H9 (cell line): ENCODE measurements around the gene COL18A1. TPM values are rescaled to one million over a fixed set of nuclear protein-coding genes. Genes with fewer than 3 reads are reported as not detected.

Source experiments
- DNase-seq: peaks from one replicate; pipeline ENCODE4 v3.0.0-alpha.2; 2017
- H2AFZ ChIP-seq: one replicate; pipeline ENCODE4 v1.6.1; 2013; ENCODE audit warnings: mild to moderate bottlenecking, low read length, control low read depth, moderate library complexity
- H2AK5ac ChIP-seq: 2 replicates; pipeline ENCODE4 v1.6.1; 2013; ENCODE audit warnings: low read length, control low read depth, mixed read lengths; ENCODE audit not compliant: insufficient read length
- H2BK120ac ChIP-seq: one replicate; pipeline ENCODE4 v1.6.1; 2013; ENCODE audit warnings: low read depth, mild to moderate bottlenecking, low read length, control low read depth, inconsistent platforms; ENCODE audit not compliant: poor library complexity, severe bottlenecking
- H2BK12ac ChIP-seq: 2 replicates; pipeline ENCODE4 v1.6.1; 2013; ENCODE audit warnings: low read length, control low read depth, mixed read lengths, low read depth; ENCODE audit not compliant: insufficient read length
- H2BK15ac ChIP-seq: 2 replicates; pipeline ENCODE4 v1.6.1; 2013; ENCODE audit warnings: low read depth, low read length, control low read depth
- H2BK20ac ChIP-seq: one replicate; pipeline ENCODE4 v1.6.1; 2013; ENCODE audit warnings: low read depth, mild to moderate bottlenecking, low read length, control low read depth, inconsistent platforms; ENCODE audit not compliant: poor library complexity, severe bottlenecking
- H2BK5ac ChIP-seq: 2 replicates; pipeline ENCODE4 v1.6.1; 2013; ENCODE audit warnings: low read length, control low read depth, mixed read lengths; ENCODE audit not compliant: insufficient read length
- H3K14ac ChIP-seq: 2 replicates; pipeline ENCODE4 v1.6.1; 2013; ENCODE audit warnings: low read length, control low read depth; ENCODE audit not compliant: insufficient read depth
- H3K18ac ChIP-seq: 2 replicates; pipeline ENCODE4 v1.6.1; 2013; ENCODE audit warnings: low read depth, mild to moderate bottlenecking, mixed read lengths, low read length, control low read depth; ENCODE audit not compliant: insufficient read length
- H3K23ac ChIP-seq: 2 replicates; pipeline ENCODE4 v1.6.1; 2013; ENCODE audit warnings: low read length, control low read depth, mixed read lengths, low read depth; ENCODE audit not compliant: insufficient read length
- H3K23me2 ChIP-seq: 2 replicates; pipeline ENCODE4 v1.6.1; 2013; ENCODE audit warnings: low read depth, mild to moderate bottlenecking, mixed read lengths, low read length, control low read depth; ENCODE audit not compliant: insufficient read length, poor library complexity, severe bottlenecking
- H3K27ac ChIP-seq: 2 replicates; pipeline ENCODE4 v1.5.1; 2013; ENCODE audit warnings: low read length, control low read depth, mixed read lengths, low read depth; ENCODE audit not compliant: insufficient read length
- H3K27me3 ChIP-seq: 2 replicates; pipeline ENCODE4 v1.6.1; 2013; ENCODE audit warnings: low read length, control low read depth, inconsistent platforms; ENCODE audit not compliant: insufficient read depth
- H3K4ac ChIP-seq: 2 replicates; pipeline ENCODE4 v1.6.1; 2013; ENCODE audit warnings: low read depth, mild to moderate bottlenecking, control low read depth, inconsistent platforms, low read length, moderate library complexity
- H3K4me1 ChIP-seq: 2 replicates; pipeline ENCODE4 v1.6.1; 2013; ENCODE audit warnings: low read length, control low read depth, inconsistent platforms; ENCODE audit not compliant: insufficient read depth
- H3K4me2 ChIP-seq: 2 replicates; pipeline ENCODE4 v1.6.1; 2013; ENCODE audit warnings: low read length, control low read depth, mixed read lengths; ENCODE audit not compliant: insufficient read length, insufficient read depth
- H3K56ac ChIP-seq: 2 replicates; pipeline ENCODE4 v1.6.1; 2013; ENCODE audit warnings: low read depth, mild to moderate bottlenecking, mixed read lengths, low read length, control low read depth; ENCODE audit not compliant: insufficient read length
- H3K79me1 ChIP-seq: 2 replicates; pipeline ENCODE4 v1.6.1; 2013; ENCODE audit warnings: low read depth, mild to moderate bottlenecking, moderate library complexity, low read length, control low read depth, inconsistent platforms; ENCODE audit not compliant: insufficient read depth, poor library complexity, severe bottlenecking
- H3K79me2 ChIP-seq: 2 replicates; pipeline ENCODE4 v1.6.1; 2013; ENCODE audit warnings: low read length, control low read depth, inconsistent platforms; ENCODE audit not compliant: insufficient read depth
- H3K9ac ChIP-seq: 2 replicates; pipeline ENCODE4 v1.6.1; 2013; ENCODE audit warnings: low read length, control low read depth, mixed read lengths; ENCODE audit not compliant: insufficient read length; ENCODE audit errors: extremely low read depth
- H3K9me3 ChIP-seq: one replicate; pipeline ENCODE4 v1.6.1; 2013; ENCODE audit warnings: low read depth, low read length, inconsistent platforms; ENCODE audit not compliant: control insufficient read depth
- H3T11ph ChIP-seq: one replicate; pipeline ENCODE4 v1.6.1; 2013; ENCODE audit warnings: mild to moderate bottlenecking, low read length, control low read depth, inconsistent platforms
- H4K20me1 ChIP-seq: one replicate; pipeline ENCODE4 v1.6.1; 2013; ENCODE audit not compliant: control insufficient read depth, insufficient read length, insufficient read depth
- H4K5ac ChIP-seq: 2 replicates; pipeline ENCODE4 v1.6.1; 2013; ENCODE audit warnings: low read depth, mild to moderate bottlenecking, mixed read lengths, low read length, control low read depth; ENCODE audit not compliant: insufficient read length
- H4K8ac ChIP-seq: replicated peaks from 2 replicates; pipeline ENCODE4 v1.6.1; 2013; ENCODE audit warnings: low read length, control low read depth, mixed read lengths, low read depth; ENCODE audit not compliant: insufficient read length
- H4K91ac ChIP-seq: 2 replicates; pipeline ENCODE4 v1.6.1; 2013; ENCODE audit warnings: low read depth, mild to moderate bottlenecking, moderate library complexity, mixed read lengths, low read length, control low read depth; ENCODE audit not compliant: insufficient read length
- H3K27ac Mint-ChIP-seq, 3 experiments: 2 replicates in 2 of 3; 3 replicates in 1 of 3; pipeline ENCODE4 v1.8.0; 2020 to 2021; ENCODE audit warnings: mixed read lengths in 3 of 3, mild to moderate bottlenecking in 1 of 3, moderate library complexity in 1 of 3
- H3K27me3 Mint-ChIP-seq: 2 replicates; pipeline ENCODE4 v1.8.0; 2021; ENCODE audit warnings: low read depth, mild to moderate bottlenecking, moderate library complexity, mixed read lengths
- H3K36me3 Mint-ChIP-seq, 3 experiments: 2 replicates in 2 of 3; 3 replicates in 1 of 3; pipeline ENCODE4 v1.8.0; 2020 to 2021; ENCODE audit warnings: low read depth in 3 of 3, mixed read lengths in 3 of 3; ENCODE audit not compliant: insufficient read depth in 1 of 3
- H3K4me1 Mint-ChIP-seq, 2 experiments: 2 replicates each; pipeline ENCODE4 v1.8.0; 2020; ENCODE audit warnings: mixed read lengths in 2 of 2
- H3K4me3 Mint-ChIP-seq, 2 experiments: 2 replicates in 1 of 2; 3 replicates in 1 of 2; pipeline ENCODE4 v1.8.0; 2020 to 2021; ENCODE audit warnings: mild to moderate bottlenecking in 2 of 2, mixed read lengths in 2 of 2, moderate library complexity in 1 of 2
- H3K9me3 Mint-ChIP-seq, 2 experiments: 2 replicates in 1 of 2; 3 replicates in 1 of 2; pipeline ENCODE4 v1.8.0; 2020; ENCODE audit warnings: mild to moderate bottlenecking in 2 of 2, mixed read lengths in 2 of 2, moderate library complexity in 1 of 2
- WGBS: extraction: QIAGEN DNeasy Blood & Tissue Kit; methylation state at CpG from one replicate; pipeline ENCODE4 v1.1.7; 2013; ENCODE audit warnings: missing lambda C conversion rate, low lambda C conversion rate, mixed read lengths; ENCODE audit not compliant: insufficient read length; ENCODE audit errors: extremely low coverage; 5-methylcytosine and 5-hydroxymethylcytosine counted together
- total RNA-seq: library from RNA; stranded (reverse); gene quantifications from 2 replicates; pipeline ENCODE4 v1.2.1, GENCODE V29; 2021
- TF ChIP-seq, protein P1 (sequence below): fragments of 200-600 bp; sonication (generic); conservative IDR thresholded peaks from 3 replicates; pipeline ENCODE4 v1.8.0; 2021; ENCODE audit warnings: antibody characterized with exemption, mild to moderate bottlenecking

The COL18A1 gene
- total RNA-seq, 1 experiment from 2014 or later = 232 TPM

DNA sequence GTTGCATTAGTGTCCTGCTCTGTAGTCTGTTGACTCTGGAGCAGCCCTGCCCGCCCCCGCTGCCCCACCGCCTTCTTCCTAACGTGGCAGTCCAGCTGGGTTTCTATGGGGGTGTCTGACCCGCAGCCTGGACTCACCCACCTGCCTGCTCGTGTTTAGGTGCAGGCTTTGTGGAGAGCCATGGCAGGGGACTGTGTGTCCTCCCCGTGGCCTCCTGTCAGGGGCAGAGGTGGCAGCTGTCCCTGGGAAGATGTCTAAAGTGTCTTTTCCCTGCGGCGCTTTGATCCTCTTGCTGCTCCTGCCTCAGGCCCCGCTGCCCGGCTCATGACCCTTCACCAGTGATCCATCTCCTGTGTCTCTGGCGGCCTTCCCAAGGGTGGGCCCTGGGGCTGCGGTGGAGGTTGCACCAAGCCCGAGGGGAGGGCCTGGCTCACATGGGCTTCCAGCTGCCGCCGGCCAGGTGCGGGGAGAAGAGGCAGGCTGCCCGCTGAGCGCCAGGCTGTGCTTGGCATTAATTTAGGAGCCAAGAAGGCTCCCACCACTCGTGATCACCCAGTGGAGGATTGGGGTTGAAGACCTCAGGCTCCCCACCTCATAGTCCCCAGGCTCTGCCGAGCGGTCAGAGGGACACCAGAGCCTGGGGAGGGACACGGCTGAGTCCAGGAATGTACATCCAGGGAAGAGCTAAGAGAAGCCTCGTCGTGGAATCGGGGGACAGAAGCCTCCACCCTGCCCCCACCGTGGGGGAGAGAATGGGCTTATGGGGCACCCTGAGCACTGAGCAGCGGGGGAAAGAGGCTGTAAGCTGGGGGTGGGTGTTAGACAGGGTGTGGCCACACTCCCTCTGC, 44.1 kb downstream of the COL18A1 start:
- Histone ChIP-seq H4K20me1 (no peaks in the 10 kb centered on the region), H3K4me2 (no peak overlapping the region), H3K23me2 (no peaks in the 10 kb centered on the region), H2BK20ac (no peak overlapping the region), H3K23ac (no peak overlapping the region), H4K91ac (no peak overlapping the region), H3K18ac (no peak overlapping the region), H4K8ac (no peak overlapping the region), H3K9me3 (no peaks in the 10 kb centered on the region), H3K4ac (no peak overlapping the region), H2BK120ac (no peak overlapping the region), H3K27ac (no peak overlapping the region), H3K56ac (no peak overlapping the region), H3K14ac (no peak overlapping the region), H2BK12ac (no peak overlapping the region), H2AK5ac (no peak overlapping the region), H3K79me2 (peaks cover 32% of the 10 kb centered on the region; the same call in 1 of the 2 replicates), H2BK15ac (no peak overlapping the region), H2AFZ (no peak overlapping the region), H3K4me1 (no peaks in the 10 kb centered on the region), H3K9ac (no peak overlapping the region), H3T11ph (no peak overlapping the region), H3K79me1 (peaks cover 5% of the 10 kb centered on the region), H3K27me3 (no peaks in the 10 kb centered on the region), H2BK5ac (no peak overlapping the region), H4K5ac (no peak overlapping the region)
- Mint-ChIP-seq H3K36me3 (peaks cover 26 to 39% (median 36%) of the 10 kb centered on the region in 3 experiments), H3K4me1 (peaks cover 10 to 26% of the 10 kb centered on the region in 2 experiments), H3K27me3 (no peaks in the 10 kb centered on the region), H3K9me3 (peaks cover 0 to 5% of the 10 kb centered on the region in 2 experiments; a peak in 4 of 5 replicates), H3K4me3 (no peak overlapping the region), H3K27ac (peak overlapping the region; percentile 52 to 95 (median 91); a peak in 6 of 7 replicates)
- no CpG with 5 or more reads among the region's 28 CpGs for WGBS
- TF ChIP-seq, protein P1, sequence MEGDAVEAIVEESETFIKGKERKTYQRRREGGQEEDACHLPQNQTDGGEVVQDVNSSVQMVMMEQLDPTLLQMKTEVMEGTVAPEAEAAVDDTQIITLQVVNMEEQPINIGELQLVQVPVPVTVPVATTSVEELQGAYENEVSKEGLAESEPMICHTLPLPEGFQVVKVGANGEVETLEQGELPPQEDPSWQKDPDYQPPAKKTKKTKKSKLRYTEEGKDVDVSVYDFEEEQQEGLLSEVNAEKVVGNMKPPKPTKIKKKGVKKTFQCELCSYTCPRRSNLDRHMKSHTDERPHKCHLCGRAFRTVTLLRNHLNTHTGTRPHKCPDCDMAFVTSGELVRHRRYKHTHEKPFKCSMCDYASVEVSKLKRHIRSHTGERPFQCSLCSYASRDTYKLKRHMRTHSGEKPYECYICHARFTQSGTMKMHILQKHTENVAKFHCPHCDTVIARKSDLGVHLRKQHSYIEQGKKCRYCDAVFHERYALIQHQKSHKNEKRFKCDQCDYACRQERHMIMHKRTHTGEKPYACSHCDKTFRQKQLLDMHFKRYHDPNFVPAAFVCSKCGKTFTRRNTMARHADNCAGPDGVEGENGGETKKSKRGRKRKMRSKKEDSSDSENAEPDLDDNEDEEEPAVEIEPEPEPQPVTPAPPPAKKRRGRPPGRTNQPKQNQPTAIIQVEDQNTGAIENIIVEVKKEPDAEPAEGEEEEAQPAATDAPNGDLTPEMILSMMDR = no peak
- DNase-seq = no peak
